Measurements from ENCODE around the gene DGKQ. TPM values are rescaled to one million over a fixed set of nuclear protein-coding genes. Genes with fewer than 3 reads are reported as not detected.

DGKQ gene
- total RNA-seq, 1 experiment from 2014 or later = 22.0 TPM

- TF ChIP-seq REST (IDR thresholded peaks at IDR 0.05; ENCODE audit: low read depth) (no peak), CTCF (IDR thresholded peaks at IDR 0.05 in 2 of 3, conservative IDR thresholded peaks at IDR 0.05 in 1 of 3; ENCODE audit: borderline replicate concordance in 1 of 3, insufficient read depth in 1 of 3, low read depth in 2 of 3, low read length in 2 of 3) (no peak), EZH2 (IDR thresholded peaks at IDR 0.05) (no peak), CBX3 (IDR thresholded peaks at IDR 0.05; ENCODE audit: low read depth) (no peak)
Measured at GRCh38 chr4:971666-972500, 1.5 kb downstream of the DGKQ start (continued).

GRCh38 chr4:970854-971520 is 2.4 kb downstream of the DGKQ start:
- Histone ChIP-seq H3K4me2 (ENCODE audit: low read length) (0 out of 2 replicates have a peak overlapping the region, but pooled peaks have one; percentile 92), H3K9me2 (ENCODE audit: insufficient read depth) (no peaks in the 10 kb centered on the region), H3K27me3 (ENCODE audit: insufficient read depth, low read length) (no peaks in the 10 kb centered on the region), H3K4me1 (ENCODE audit: control insufficient read depth in 1 of 2, insufficient read depth in 2 of 2, low read length in 2 of 2) (peaks cover 9 to 19% of the 10 kb centered on the region in 2 experiments; a peak in 3 of 4 replicates), H3K79me2 (ENCODE audit: insufficient read depth, low read length) (no peaks in the 10 kb centered on the region), H3K36me3 (ENCODE audit: control insufficient read depth in 1 of 2, insufficient read depth in 2 of 2, low read length in 2 of 2) (no peaks in the 10 kb centered on the region), H3K27ac (ENCODE audit: low read depth, low read length) (no peak overlapping the region), H3K4me3 (replicated peaks in 1 of 2; ENCODE audit: low read depth in 1 of 2, low read length in 2 of 2) (no peak overlapping the region), H3K9me3 (ENCODE audit: control insufficient read depth in 1 of 2, insufficient read depth in 1 of 2, low read depth in 1 of 2, low read length in 2 of 2) (no peaks in the 10 kb centered on the region), H3K9ac (ENCODE audit: low read length) (no peak overlapping the region), H4K20me1 (ENCODE audit: insufficient read depth) (no peaks in the 10 kb centered on the region), H2AFZ (ENCODE audit: low read depth, low read length, poor library complexity, severe bottlenecking) (no peak overlapping the region)
- intact Hi-C loops (cut with micrococcal nuclease) = no loop called here
- ChIA-PET CTCF (no interaction called here), POLR2A (no interaction called here), RAD21 (ENCODE audit: low non-redundant PET in 1 of 2, low total read pairs in 2 of 2, uncharacterized antibody in 2 of 2, unreplicated experiment in 2 of 2) (no interaction called here)
- TF ChIP-seq ZNF274 (IDR thresholded peaks at IDR 0.05; ENCODE audit: low read depth, low read length) = no peak
- ATAC-seq = no peak
- BruUV-seq (replicated peaks) = TSS peak; percentile 34
- DNase-seq (ENCODE audit: low read depth, low spot score) = no peak
